ENCODE data around the gene UBA5.

The UBA5 gene

GRCh38 chr3:132654721-132655120, 5.4 kb upstream of the UBA5 start:
- DNase-seq, result no peak

GRCh38 chr3:132655471-132655870, 4.7 kb upstream of the UBA5 start:
- DNase-seq, result no peak

GRCh38 chr3:132657869-132658747, 2.0 kb upstream of the UBA5 start:
- no peak for DNase-seq

- no peak for DNase-seq
Observed at GRCh38 chr3:132659000-132659364, 1.1 kb upstream of the UBA5 start.

GRCh38 chr3:132659365-132660051, 621 bp upstream of the UBA5 start, which contains the start of gene ACAD11:
TSS of gene ACAD11 (minus strand) at chr3:132659809. CDS start at chr3:132659751, 58 bp downstream.
- DNase-seq, result peak; percentile 59

GRCh38 chr3:132660811-132661070, 612 bp downstream of the UBA5 start:
- no peak for DNase-seq

GRCh38 chr3:132661101-132661500, 972 bp downstream of the UBA5 start:
- DNase-seq, result no peak

- no peak for DNase-seq
Observed at GRCh38 chr3:132662212-132662611, 2.1 kb downstream of the UBA5 start.

GRCh38 chr3:132665230-132665745, 5.2 kb downstream of the UBA5 start:
- DNase-seq, result no peak

GRCh38 chr3:132669256-132669777, 9.2 kb downstream of the UBA5 start:
- DNase-seq, result no peak

- DNase-seq, result no peak
Observed at GRCh38 chr3:132675408-132675807, 15.3 kb downstream of the UBA5 start.

GRCh38 chr3:132679911-132680310, 19.8 kb downstream of the UBA5 start:
- no peak for DNase-seq

GRCh38 chr3:132681421-132681820, 21.3 kb downstream of the UBA5 start:
- no peak for DNase-seq

GRCh38 chr3:132682201-132682600, 22.1 kb downstream of the UBA5 start:
- no peak for DNase-seq

- no peak for DNase-seq
Observed at GRCh38 chr3:132690040-132690439, 29.9 kb downstream of the UBA5 start.

GRCh38 chr3:132694991-132695390, 34.9 kb downstream of the UBA5 start:
- DNase-seq, result no peak

- DNase-seq, result no peak
Observed at GRCh38 chr3:132695422-132695821, 35.3 kb downstream of the UBA5 start.

- no peak for DNase-seq
Observed at GRCh38 chr3:132703733-132704132, 43.6 kb downstream of the UBA5 start.

GRCh38 chr3:132709761-132710160, 49.6 kb downstream of the UBA5 start:
- no peak for DNase-seq

GRCh38 chr3:132710311-132710710, 50.2 kb downstream of the UBA5 start:
- no peak for DNase-seq

GRCh38 chr3:132713977-132714727, 54.0 kb downstream of the UBA5 start:
- no peak for DNase-seq

- DNase-seq, result no peak
Observed at GRCh38 chr3:132716372-132716771, 56.2 kb downstream of the UBA5 start.

GRCh38 chr3:132720228-132720627, 60.1 kb downstream of the UBA5 start:
- DNase-seq, result no peak

Data from NCI-H748 treated with DMSO at 0.1 percent for 48 hours (cell line).